HG02970 (cell line): ENCODE measurements around the gene B3GALT4.

Source experiments
- ATAC-seq: cut with Tn5 transposase; IDR thresholded peaks from one replicate; pipeline ENCODE4 v1.9.1; 2021; ENCODE audit warnings: mild to moderate bottlenecking, moderate library complexity, moderate number of reproducible peaks; ENCODE audit not compliant: unreplicated experiment, low FRiP score

B3GALT4 gene

DNA sequence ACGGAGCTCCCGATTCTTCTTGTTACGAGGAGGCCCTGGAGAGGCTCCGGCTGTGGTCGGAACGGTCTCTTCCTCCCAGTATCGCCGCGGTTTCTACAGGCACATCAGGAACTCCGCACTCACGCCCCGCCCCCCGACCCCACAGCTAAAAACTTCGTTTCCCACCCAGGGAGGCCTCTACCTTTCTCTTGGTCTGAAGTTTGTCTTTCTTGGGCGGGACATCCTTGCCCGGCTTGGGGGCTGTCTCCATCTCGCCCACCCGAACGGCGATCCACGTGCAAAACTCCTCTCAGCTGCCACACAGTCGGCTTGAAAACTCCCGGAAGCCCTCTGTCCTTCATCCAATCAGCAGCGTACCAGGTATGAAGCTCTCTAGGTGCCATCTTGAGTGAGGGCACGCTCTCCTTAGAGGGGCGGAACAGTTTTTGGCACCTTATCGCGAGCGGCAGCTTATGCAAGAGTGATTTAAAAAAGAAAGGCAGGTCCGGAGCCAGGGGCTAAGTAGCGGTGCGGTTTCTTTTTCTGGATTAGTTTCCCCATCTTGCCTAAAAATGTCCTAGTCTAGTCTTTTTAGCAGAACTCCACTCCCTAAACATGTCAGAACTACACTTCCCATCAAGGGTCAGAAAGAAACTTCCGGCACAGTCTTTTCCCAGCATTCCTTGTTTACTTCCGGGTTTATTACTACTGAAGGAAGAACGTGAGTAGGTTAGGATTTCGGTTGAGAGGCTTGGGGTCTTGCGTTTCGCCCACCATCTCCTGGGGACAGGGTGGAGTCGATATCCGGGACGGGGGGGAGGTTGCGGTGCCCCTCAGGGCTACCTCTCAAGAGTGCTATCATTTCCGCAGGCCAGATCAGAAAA, 12.2 kb downstream of the B3GALT4 start, which contains the start of the genes PFDN6 and WDR46:
Gene PFDN6, plus strand, starts transcription at position 681 of the 863 bp plus-strand sequence. CDS start 256 bp downstream, outside the sequence.
Gene WDR46, minus strand, starts transcription at position 319 of the 863 bp plus-strand sequence. Its CDS starts 69 bp downstream, at position 250.
- ATAC-seq, result peak; percentile 78

DNA sequence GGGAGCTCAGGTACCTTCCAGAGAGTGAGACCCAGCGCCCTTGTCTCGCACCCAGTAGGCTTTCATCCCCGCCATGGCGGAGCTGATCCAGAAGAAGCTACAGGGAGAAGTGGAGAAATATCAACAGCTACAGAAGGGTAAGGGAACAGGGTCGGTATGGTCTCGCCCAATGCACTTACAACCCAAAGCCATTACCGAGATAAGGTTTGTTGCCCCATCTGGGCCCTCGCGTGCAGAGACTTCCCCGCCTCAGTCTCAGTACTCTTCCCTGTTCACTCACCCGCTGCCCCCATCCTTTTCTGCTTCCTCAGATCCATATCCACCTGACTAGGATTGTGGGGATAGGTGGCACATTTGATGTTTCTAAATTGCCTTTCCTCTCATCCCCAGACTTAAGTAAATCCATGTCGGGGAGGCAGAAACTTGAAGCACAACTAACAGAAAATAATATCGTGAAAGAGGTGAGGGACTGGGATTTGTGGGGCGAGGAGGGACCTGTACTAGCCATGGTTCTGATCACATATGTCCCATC, 12.9 kb downstream of the B3GALT4 start:
- ATAC-seq, result no peak

DNA sequence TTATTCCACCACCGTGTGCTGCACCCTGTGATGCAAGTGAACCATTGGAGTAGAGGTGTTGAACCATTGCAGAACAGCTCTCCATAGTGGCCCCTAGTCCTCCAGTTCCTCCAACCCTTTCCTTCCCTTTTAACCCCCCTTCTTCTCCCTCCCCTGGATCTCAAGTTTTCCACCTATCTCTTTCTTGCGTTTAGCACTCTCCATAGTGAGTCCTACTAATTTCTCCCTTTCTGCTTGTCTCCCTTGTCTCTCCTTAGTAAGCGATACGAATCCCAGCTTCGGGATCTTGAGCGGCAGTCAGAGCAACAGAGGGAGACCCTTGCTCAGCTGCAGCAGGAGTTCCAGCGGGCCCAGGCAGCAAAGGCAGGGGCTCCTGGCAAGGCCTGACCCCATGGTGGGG, 13.5 kb downstream of the B3GALT4 start:
- no peak for ATAC-seq

DNA sequence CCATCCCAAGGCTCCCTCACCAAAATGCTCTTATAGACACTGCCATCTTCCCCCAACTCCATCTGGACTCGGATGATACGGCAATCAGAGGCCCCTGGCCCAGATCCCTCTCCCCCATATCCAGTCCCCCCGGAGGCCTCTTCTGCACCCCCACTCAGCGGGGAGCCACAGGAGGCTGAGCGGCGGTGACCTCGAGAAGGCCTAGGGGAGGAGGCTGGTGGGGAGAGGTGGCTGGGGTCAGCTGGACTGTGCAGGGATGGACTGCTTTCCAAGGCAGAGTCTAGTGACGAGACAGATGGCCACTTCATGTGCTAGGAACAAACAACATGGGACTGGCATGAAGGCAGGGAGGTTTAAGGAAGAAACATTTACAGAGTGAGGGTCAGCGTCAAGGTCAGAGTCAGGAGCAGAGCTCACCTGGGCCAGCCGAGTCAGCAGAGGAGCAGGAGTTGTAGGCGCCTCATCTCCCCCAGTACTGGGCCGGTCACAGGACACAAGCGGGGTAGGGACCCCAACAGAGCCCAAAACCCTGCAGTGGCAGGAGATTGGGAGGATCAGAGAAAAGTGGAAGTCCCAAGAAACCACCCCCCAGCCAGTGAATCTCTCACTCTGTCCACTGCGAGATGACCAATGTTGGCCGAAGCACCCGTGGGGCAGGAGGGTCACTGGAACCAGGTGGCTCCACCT, 16.2 kb downstream of the B3GALT4 start:
- no peak for ATAC-seq

DNA sequence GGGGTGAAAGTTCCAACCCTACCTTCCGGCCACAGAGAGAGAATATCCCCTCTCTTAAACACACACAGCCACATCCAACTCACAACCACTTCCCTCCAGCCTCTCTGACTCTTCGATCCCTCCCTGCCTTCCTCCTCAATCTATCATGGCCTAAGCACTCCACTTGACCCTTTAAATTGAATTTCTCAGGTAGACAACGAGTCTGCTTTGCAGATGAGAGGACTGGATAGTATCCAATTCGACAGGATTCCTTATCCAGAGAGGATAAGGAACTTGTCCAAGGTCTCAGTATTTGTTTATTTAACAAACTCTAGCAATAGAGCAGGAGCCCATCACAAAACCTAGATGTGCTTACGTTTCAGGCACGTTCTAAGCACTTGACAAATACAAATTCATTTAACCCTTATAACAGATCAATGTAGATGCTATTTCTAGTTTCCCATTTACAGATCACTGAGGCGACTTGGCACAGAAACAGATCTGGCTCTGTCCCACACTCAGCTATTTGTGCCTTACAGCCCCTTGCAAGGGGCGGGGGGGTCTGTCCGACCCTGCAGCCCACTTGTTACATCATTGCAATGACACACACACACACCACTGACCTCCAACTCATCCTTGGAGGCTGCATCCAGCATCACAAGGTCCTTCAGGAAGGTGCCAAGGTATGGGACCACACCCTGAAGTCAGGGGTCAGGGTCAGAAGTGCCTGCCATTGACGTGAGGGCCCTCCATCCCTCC, 17.3 kb downstream of the B3GALT4 start:
- no peak for ATAC-seq

DNA sequence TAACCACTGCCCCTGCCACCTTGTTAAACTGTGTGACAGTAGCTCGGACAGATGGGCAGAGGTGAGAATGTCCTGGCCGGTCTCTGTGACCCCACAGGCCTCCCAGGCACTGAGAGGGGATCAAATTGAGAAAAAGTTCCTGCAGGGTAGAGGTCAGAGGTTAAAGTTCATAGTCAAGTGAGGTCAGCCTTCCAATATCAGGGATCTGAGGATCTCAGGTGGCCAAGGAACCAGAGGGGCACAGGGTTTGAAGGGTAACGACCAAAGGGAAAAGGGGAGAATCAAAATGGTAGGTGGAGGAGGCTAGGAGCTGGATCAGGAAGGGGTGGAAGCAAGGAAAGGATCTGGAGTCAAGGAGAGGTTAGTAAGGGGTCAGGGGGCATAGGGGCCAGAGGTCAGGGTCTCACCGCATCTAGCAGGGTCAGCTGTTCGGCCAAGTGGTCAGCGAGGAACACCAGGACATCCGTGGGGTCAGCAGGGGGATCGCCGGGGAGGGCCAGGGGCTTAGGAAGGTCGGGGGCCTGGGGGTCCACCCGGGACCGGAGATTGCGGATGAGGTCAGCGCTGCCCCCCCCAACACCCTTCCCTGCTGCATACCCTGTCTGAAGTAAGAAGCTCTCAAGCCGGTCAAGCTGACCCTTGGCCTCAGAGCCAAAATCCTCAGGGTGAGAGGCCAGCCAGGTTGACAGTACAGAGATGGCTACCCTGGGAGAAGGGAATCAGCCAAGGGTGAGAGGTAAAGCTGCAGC, 18.9 kb downstream of the B3GALT4 start:
- ATAC-seq, result no peak

DNA sequence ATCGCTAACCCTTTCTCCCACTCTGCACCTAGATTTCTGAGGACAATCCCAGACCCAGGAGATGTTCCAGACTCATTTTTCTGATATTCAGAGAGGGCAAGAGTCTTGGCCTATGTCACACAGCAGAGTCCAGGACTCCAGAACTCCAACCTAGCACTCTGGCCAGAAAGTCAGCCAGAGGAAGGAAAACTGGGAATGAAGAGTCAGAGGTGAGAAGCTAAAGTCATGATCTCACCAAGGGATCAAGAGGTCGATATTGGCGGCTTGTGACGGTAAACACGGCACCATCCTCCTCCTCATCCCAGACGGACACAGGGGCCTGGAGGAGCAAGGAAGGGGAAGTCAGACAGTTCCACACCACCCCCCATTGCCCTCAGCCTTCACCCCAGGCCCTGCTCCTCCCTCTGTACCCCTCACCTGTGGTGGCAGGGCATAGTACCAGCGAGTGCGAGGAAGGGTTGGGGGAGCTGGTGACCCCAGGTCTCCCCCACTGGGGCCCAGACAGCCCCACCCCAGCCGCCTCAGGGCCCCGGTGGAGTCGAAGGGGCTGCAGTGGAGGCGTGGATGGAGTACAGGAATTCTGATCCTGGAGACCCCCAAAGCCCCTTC, 20.0 kb downstream of the B3GALT4 start:
- ATAC-seq, result no peak

DNA sequence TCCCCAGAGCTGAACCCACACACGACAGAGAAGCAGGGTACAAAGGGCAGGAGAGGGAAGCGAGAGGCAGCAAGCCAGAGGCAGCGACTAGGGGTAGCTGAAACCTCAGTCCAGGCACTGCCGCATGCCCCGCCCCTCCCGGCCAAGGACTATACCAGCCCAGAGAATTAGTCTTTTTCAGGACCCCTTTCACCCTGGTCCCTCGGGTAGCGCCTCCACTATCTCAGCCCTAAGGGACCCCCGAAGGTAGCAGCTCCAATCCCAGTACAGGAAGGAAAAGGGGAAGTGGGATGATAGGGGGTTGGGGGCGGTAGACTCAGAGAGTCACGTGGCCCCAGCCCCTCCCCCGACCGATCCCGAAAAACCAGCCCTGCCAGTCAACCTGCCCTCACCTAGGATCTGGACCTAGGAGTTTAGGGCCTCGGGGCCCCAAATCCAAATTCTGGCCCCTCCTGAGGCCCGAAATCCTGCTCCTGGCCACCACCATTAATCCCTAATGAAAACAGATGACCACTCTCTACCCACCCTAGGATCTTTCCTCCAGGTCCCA, 20.6 kb downstream of the B3GALT4 start:
- ATAC-seq, result no peak

DNA sequence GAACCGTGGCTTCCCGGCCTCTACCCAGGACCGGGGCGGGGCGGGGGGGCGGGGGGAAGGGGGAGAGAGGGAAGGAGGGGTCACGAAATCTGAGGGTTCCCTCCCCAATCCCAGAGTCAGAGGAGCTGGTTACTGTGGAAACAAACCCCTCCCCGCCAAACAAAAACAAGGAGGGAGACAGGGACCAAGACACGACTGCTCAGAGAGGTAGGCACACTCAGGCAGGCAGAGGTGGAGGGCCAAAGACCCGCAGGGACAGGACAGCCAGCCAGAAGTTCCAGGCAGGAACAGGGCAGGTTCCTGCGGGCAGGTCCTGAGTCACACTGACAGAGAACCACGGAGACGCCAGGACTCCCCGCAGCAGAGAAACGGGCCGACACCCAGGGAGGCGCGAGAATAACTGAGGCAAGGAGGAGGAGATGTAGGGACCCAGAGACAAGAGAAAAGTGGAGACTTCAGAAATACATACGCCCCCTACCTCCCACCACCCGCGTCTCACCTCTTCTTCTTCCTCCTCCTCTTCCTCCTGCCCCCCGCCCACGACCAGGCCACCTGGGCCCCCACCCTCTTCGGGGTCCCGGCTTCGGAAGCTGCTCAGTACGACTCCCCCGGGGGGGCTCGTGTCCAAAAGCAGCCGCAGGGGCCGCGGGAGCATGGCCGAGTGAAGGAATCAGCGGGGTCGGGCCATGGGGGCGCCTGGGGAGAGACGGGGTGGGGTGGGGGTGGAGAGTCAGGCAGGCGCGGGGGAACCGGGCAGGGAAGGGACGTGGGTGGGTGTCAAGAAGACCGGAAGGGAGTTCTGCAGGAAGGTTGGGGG, 21.2 kb downstream of the B3GALT4 start:
- no peak for ATAC-seq

DNA sequence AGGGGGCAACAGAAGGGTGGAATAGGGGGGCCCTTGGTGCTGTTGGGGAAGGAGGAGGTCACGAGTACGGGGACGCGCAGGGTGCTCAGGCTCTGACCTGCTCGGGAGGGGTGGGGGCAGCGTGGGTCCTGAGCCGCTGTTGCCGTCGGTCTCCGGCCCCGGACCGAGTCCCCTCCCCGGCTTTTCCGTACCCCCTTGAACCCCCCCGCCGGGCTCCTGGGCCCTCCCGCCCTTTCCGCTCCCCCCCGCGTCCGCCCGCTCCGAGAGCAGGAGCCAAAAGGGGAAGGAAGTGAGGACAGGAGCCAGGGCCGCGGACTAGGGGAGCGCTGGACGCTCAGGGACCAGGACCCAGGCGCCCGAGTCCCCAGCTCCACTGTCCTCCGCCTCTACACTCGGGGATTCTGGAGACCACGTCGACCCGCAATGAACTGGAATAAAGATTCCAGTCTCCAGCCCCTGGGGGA, 21.9 kb downstream of the B3GALT4 start, which contains the start of gene RGL2:
Gene RGL2, minus strand, starts transcription at position 170 of the 464 bp plus-strand sequence. CDS start 332 bp downstream, outside the sequence.
- peak; percentile 14 for ATAC-seq

DNA sequence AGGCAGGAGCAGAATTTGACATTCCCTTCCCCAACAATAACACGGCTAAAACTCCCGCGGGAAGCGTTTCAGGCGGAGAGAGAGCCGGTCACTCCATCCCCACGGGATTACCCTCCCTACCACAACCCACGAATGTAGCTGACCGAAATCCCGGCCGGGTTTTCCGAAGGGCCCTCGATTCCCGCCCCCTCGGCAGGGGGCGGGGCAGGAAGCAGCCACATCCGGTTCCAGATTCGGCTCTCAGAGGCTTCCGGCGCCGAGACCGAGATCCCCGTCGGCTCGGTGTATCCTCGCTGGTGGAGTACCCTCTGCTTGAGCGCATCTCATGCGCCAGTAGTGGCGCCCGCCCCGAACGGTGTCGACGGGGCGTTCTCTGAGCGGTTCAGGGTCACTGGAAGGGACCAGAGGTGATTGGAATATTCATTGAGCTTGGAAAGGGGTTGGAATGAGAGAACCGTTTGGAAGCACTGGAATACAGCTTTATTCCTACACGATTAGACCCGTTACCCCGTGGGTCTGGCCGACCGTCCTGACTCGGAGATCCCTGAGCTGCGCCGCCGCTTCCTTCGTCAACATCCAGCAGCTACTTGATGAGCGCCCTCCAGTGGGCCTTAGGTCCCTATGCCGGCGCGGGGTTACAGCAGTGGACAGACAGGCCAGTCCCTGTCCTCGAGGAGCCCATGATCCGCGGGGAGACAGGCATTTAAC, 22.5 kb downstream of the B3GALT4 start:
- peak; percentile 71 for ATAC-seq

DNA sequence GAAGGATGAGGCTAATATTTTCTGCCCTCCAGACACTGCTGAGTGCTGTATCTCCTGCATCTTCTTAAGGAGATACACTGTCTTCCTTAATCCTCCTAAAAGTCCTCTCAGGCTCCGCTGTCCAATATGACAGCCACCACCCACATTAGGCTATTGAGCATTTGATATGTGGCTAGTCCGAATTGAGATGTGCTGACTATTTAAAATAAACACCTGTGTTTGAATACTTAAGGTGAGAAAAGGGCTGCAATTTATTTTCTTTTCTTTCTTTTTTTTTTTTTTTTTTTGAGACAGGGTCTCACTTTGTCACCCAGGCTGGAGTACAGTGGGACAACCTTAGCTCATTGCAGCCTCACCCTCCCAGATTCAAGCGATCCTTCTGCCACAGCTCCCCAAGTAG, 25.0 kb downstream of the B3GALT4 start:
- no peak for ATAC-seq

DNA sequence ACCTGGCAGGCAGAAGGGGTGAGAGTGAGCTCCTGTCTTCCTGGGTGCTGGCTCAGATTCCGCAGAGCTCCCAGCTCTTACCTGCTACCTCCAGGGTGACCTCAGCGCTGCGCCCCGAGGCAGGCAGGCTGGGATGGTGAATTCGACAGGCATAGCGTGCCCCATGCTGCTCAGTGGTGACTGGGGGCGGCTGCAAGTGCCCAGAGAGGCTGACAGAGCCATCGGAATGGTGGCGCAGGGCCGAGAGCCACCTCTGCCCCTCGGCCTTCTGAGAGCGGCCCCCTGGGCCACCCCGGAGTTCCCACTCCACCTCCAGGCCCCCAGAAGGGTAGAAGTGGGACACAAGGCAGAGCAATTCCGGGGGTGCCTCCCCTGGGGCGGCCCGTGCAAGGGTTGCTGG, 27.3 kb downstream of the B3GALT4 start:
- no peak for ATAC-seq

DNA sequence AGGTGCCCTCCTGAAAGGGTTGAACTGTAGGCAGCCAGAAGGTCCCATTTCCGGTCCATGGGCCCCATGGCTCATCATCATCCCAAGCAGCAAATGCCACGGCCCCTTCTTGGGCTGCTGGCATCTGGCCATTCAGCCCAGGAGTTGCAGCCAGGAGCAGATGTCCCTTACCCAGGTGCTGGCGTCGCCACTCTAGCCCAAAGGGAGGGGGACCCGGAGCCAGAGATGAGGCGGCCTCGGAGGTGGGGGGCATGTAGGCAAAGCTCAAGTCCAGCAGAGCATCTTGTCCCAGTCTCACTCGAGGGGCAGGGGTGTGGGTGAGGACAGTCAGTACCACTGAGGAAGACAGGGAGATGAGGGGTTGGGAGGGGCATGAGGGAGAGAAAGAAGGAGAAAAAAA, 28.1 kb downstream of the B3GALT4 start:
- ATAC-seq, result no peak

DNA sequence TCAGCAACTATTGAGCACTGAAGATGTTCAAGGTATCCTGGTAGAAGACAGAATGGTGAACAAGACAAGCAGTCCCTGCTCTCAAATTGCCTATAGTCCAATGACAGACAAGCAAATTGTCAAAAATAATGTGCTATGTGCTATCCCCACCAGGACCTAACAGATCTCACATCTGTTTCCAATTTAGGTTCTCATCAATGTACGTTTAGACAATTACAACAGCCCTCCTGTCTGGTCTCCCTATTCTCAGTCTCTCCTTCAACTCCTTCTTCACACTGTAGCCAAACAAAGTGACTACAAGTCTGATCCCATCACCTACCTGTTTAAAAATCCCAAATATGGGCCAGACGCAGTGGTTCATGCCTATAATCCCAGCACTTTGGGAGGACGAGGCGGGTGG, 29.4 kb downstream of the B3GALT4 start:
- ATAC-seq, result no peak

DNA sequence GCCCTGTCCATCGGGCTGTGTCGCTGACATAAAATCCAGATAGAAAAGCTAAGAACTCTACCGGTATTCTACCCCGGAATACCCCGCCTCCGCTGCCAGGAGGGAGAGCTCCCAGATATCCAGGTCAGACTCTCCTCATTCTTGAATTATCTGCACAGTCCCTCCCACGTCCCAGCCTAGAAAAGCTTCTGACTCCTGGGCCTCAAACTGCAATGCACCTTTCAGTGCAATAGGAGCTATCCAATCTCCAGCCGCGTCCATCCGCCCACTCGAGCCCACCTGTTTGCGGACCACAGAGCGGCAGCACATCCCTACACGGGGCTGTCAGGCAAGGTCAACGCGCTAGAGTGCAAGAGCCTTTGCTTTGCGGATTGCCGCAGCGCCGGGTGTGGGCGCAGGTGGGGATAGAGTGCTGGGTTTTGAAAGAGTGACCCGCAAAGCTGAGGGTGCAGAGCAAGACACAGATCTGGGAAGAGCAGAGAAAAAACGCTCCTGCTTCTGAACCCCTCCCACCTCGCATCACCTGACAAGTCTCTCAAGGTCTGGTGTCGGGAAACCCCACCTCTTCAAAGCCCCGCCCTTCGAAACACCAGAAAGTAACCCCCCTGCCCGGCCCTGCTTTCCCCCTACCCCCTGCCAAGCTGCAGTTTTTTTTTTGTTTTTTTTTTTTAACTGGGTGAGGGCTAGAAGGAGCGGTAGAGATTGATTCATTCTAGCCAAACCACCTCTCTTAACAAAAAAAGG, 35.6 kb downstream of the B3GALT4 start:
- ATAC-seq, result no peak
